HepG2 (cell line): ENCODE data around the gene EEFSEC. TPM values are rescaled to one million over a fixed set of nuclear protein-coding genes. Genes with fewer than 3 reads are reported as not detected.

Source experiments
- ATAC-seq: fragments of 200-7000 bp; cut with Tn5 transposase; 3 replicates; pipeline ENCODE4 v1.9.1; 2020; ENCODE audit warnings: mild to moderate bottlenecking, moderate library complexity
- BruUV-seq: library from RNA; stranded (reverse); fragments of 400-500 nt; replicated peaks from 2 replicates; lab custom pipeline; 2021; lab: Mats Ljungman, UMichigan
- CTCF ChIA-PET: fragments of 300-600 bp; formaldehyde crosslinking; extraction: SDS; loops from one replicate; lab custom pipeline; 2021; ENCODE audit warnings: low total read pairs, inconsistent platforms, low intra/inter-chr PET ratio; lab: Yijun Ruan, JAX
- POLR2A ChIA-PET: fragments of 350-600 bp; sonication (Branson Sonifier 250); formaldehyde crosslinking; loops from one replicate; lab custom pipeline; 2020; ENCODE audit warnings: antibody characterized with exemption, inconsistent platforms; lab: Yijun Ruan, JAX
- DNase-seq: peaks from one replicate; pipeline ENCODE4 v3.0.0-alpha.2; 2015; ENCODE audit warnings: low spot score
- FAIRE-seq: peaks from 3 replicates; lab custom pipeline; 2011; peaks lifted over from hg19 to GRCh38; lab: Jason Lieb, UNC
- H2AFZ ChIP-seq: one replicate; pipeline ENCODE4 v1.6.1; 2011; ENCODE audit warnings: low read length, inconsistent platforms
- H3K27ac ChIP-seq: fragments of 300-600 bp; 3 replicates; pipeline ENCODE4 v1.8.0; 2011; ENCODE audit warnings: mixed run types, mild to moderate bottlenecking, mixed read lengths, low read length, inconsistent platforms; ENCODE audit not compliant: insufficient read depth; ENCODE audit errors: extremely low read length
- H3K27me3 ChIP-seq, 2 experiments: fragments of 200-600 bp in 1 of 2; 2 replicates in 1 of 2; 3 replicates in 1 of 2; pipeline versions ENCODE4 v1.6.0 to v1.8.0; 2011; ENCODE audit warnings: low read length in 2 of 2, mild to moderate bottlenecking in 2 of 2, moderate library complexity in 2 of 2, inconsistent platforms in 1 of 2; ENCODE audit not compliant: insufficient read depth in 2 of 2, control insufficient read depth in 1 of 2
- H3K36me3 ChIP-seq, 2 experiments: fragments of 200-600 bp in 1 of 2; replicated peaks in 1 of 2; 2 replicates in 1 of 2; 3 replicates in 1 of 2; pipeline versions ENCODE4 v1.5.1 to v1.8.0; 2011; ENCODE audit warnings: low read length in 2 of 2, inconsistent platforms in 1 of 2; ENCODE audit not compliant: insufficient read depth in 2 of 2, control insufficient read depth in 1 of 2
- H3K4me1 ChIP-seq: 2 replicates; pipeline ENCODE4 v1.5.1; 2012; ENCODE audit warnings: low read length, inconsistent platforms; ENCODE audit not compliant: insufficient read depth
- H3K4me2 ChIP-seq: 2 replicates; pipeline ENCODE4 v1.6.0; 2011; ENCODE audit warnings: low read depth, low read length, inconsistent platforms
- H3K4me3 ChIP-seq, 3 experiments: fragments of 200-600 bp in 1 of 3; sonication (generic), shearing (Covaris generic) in 1 of 3; replicated peaks in 1 of 3; 2 replicates each; pipeline ENCODE4 v1.5.1; 2011 to 2016; ENCODE audit warnings: low read length in 3 of 3, inconsistent platforms in 2 of 3, low read depth in 2 of 3, mild to moderate bottlenecking in 2 of 3, control low read depth in 1 of 3, mixed read lengths in 1 of 3; ENCODE audit not compliant: insufficient read depth in 1 of 3
- H3K79me2 ChIP-seq: one replicate; pipeline ENCODE4 v1.6.1; 2011; ENCODE audit warnings: low read length, inconsistent platforms; ENCODE audit not compliant: insufficient read depth
- H3K9ac ChIP-seq: 2 replicates; pipeline ENCODE4 v1.6.0; 2011; ENCODE audit warnings: mild to moderate bottlenecking, low read depth, low read length, inconsistent platforms; ENCODE audit not compliant: insufficient read depth
- H3K9me3 ChIP-seq: 2 replicates; pipeline ENCODE4 v1.5.1; 2012; ENCODE audit warnings: mild to moderate bottlenecking, low read length
- H4K20me1 ChIP-seq: 2 replicates; pipeline ENCODE4 v1.6.0; 2011; ENCODE audit warnings: inconsistent platforms, mild to moderate bottlenecking, low read length, moderate library complexity; ENCODE audit not compliant: insufficient read depth
- BCL6 ChIP-seq: IDR thresholded peaks from 2 replicates; pipeline ENCODE4 v1.6.1; 2016; ENCODE audit warnings: missing genetic modification reagents, missing compliant biosample characterization
- TOPORS ChIP-seq: sonication (generic); formaldehyde crosslinking; IDR thresholded peaks from 2 replicates; pipeline ENCODE4 v1.8.0; 2023; ENCODE audit warnings: mild to moderate bottlenecking, missing genetic modification reagents
- YEATS2 ChIP-seq: sonication (generic); formaldehyde crosslinking; IDR thresholded peaks from 2 replicates; pipeline ENCODE4 v1.4.0; 2020; ENCODE audit warnings: missing genetic modification reagents, borderline replicate concordance
- ZNF251 ChIP-seq: sonication (generic); formaldehyde crosslinking; IDR thresholded peaks from 2 replicates; pipeline ENCODE4 v1.9.0; 2021; ENCODE audit warnings: mild to moderate bottlenecking, missing genetic modification reagents
- ZNF773 ChIP-seq: sonication (generic); formaldehyde crosslinking; IDR thresholded peaks from 2 replicates; pipeline ENCODE4 v1.4.0; 2020; ENCODE audit warnings: missing genetic modification reagents, borderline replicate concordance
- ZNF83 ChIP-seq: sonication (generic); formaldehyde crosslinking; IDR thresholded peaks from 2 replicates; pipeline ENCODE4 v1.4.0; 2020; ENCODE audit warnings: missing genetic modification reagents, mild to moderate bottlenecking, borderline replicate concordance
- WGBS: methylation state at CpG from one replicate; pipeline ENCODE4 v1.1.6; 2017; ENCODE audit warnings: low lambda C conversion rate; 5-methylcytosine and 5-hydroxymethylcytosine counted together
- in situ Hi-C: cut with HindIII; loops from 2 replicates; pipeline ENCODE4 v1.10.0; 2017; ENCODE audit warnings: low pct_unique_long_range_greater_than_20kb; ENCODE audit not compliant: extremely low pct_ligation_motif_present
- intact Hi-C: fragments of 100-400 bp; cut with micrococcal nuclease; formaldehyde crosslinking; loops from one replicate; pipeline ENCODE4 v1.10.0; 2022; ENCODE audit not compliant: unreplicated experiment
- polyA plus RNA-seq, 8 experiments: library from polyadenylated mRNA; depleted of rRNA in 3 of 8; stranded (reverse) in 7 of 8; unstranded in 1 of 8; fragments of >200 nt; fragmentation: Illumina TruSeq in 4 of 8; extraction: Trizol in 4 of 8; gene quantifications; 2 replicates each; pipeline versions ENCODE4 v1.2.1 to v1.2.3, GENCODE V29; 2011 to 2016; ENCODE audit warnings: low read depth in 4 of 8, missing spikeins in 1 of 8, mixed read lengths in 1 of 8; ENCODE audit not compliant: insufficient read depth in 1 of 8
- total RNA-seq, 5 experiments: library from RNA; depleted of rRNA; stranded (reverse); fragments of >200 nt; fragmentation: Illumina TruSeq; extraction: Trizol; gene quantifications; 2 replicates each; pipeline ENCODE4 v1.2.3, GENCODE V29; 2016; ENCODE audit warnings: low read depth in 1 of 5
- TF ChIP-seq, protein P1 (sequence below): sonication (generic); formaldehyde crosslinking; IDR thresholded peaks from 2 replicates; pipeline ENCODE4 v1.8.0; 2022; ENCODE audit warnings: mild to moderate bottlenecking, missing genetic modification reagents, borderline replicate concordance
- TF ChIP-seq, protein P2 (sequence below): sonication (generic); formaldehyde crosslinking; IDR thresholded peaks from 2 replicates; pipeline ENCODE4 v1.4.0; 2020; ENCODE audit warnings: missing genetic modification reagents, borderline replicate concordance
- TF ChIP-seq, protein P3 (sequence below): sonication (generic); formaldehyde crosslinking; IDR thresholded peaks from 2 replicates; pipeline ENCODE4 v1.5.0; 2020; ENCODE audit warnings: missing genetic modification reagents
- TF ChIP-seq, protein P4 (sequence below): IDR thresholded peaks from 2 replicates; pipeline ENCODE4 v1.6.1; 2012; ENCODE audit warnings: low read depth, low read length, improper control_type of control experiment
- TF ChIP-seq, protein P5 (sequence below): sonication (generic); formaldehyde crosslinking; IDR thresholded peaks from 2 replicates; pipeline ENCODE4 v1.8.1; 2023; ENCODE audit warnings: missing genetic modification reagents, mild to moderate bottlenecking, borderline replicate concordance

EEFSEC gene
- total and polyA plus RNA-seq, 2 of the 13 experiments (the other 11 are each of a cell fraction or from before 2014, with no cell fraction given), result 6.4 to 24.2 TPM

DNA sequence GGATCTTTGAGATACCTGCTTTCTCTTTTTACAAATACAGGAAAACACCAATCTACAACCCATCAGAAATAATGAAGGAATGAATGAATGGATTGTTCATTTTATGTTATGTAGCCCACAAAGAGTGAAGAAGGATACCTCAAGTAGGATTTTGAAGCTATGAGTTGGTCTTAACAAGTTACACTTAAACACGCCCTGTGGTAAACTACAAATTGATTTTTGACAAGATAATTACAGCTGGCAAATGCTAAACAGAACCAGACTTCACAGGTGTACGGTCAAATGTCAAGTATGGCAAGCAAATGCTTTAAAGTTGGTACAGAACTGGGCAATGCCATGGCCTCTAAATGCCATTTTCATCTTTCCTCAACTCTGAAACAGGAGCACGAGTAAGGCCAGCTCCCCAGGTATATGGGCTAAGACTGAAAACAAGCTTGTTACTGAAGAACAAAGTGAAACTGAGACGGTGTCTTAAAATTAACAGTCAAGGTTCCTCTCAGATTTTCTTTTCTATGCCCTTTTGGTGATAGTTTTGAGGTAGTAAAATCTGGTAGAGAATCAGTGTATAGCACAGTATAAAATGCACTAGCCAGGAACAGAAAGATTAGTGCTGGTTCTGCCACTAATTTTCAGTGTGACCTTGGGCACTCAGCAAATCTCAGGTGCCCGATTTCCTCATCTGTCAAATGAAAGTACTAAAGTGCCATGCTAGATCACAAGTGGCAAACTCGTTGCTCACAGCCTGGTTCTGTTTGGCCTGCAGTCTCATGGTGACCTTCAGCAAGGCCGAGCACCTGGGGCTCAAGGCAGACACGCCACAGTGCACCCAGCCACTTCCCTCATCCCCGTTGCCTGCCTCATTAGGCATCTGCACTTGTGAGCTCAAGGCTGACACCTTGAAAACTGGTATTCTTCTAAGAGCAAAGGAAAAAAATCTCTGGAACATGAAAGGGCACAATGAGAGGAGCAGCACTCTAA lies 39.2 kb upstream of the EEFSEC start (continued):
- TF ChIP-seq YEATS2 (CRISPR knock-in tag), result no peak
- TF ChIP-seq, protein P1, sequence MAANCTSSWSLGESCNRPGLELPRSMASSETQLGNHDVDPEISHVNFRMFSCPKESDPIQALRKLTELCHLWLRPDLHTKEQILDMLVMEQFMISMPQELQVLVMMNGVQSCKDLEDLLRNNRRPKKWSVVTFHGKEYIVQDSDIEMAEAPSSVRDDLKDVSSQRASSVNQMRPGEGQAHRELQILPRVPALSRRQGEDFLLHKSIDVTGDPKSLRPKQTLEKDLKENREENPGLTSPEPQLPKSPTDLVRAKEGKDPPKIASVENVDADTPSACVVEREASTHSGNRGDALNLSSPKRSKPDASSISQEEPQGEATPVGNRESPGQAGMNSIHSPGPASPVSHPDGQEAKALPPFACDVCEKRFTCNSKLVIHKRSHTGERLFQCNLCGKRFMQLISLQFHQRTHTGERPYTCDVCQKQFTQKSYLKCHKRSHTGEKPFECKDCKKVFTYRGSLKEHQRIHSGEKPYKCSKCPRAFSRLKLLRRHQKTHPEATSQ (CRISPR knock-in tag), result no peak
- TF ChIP-seq, protein P2, sequence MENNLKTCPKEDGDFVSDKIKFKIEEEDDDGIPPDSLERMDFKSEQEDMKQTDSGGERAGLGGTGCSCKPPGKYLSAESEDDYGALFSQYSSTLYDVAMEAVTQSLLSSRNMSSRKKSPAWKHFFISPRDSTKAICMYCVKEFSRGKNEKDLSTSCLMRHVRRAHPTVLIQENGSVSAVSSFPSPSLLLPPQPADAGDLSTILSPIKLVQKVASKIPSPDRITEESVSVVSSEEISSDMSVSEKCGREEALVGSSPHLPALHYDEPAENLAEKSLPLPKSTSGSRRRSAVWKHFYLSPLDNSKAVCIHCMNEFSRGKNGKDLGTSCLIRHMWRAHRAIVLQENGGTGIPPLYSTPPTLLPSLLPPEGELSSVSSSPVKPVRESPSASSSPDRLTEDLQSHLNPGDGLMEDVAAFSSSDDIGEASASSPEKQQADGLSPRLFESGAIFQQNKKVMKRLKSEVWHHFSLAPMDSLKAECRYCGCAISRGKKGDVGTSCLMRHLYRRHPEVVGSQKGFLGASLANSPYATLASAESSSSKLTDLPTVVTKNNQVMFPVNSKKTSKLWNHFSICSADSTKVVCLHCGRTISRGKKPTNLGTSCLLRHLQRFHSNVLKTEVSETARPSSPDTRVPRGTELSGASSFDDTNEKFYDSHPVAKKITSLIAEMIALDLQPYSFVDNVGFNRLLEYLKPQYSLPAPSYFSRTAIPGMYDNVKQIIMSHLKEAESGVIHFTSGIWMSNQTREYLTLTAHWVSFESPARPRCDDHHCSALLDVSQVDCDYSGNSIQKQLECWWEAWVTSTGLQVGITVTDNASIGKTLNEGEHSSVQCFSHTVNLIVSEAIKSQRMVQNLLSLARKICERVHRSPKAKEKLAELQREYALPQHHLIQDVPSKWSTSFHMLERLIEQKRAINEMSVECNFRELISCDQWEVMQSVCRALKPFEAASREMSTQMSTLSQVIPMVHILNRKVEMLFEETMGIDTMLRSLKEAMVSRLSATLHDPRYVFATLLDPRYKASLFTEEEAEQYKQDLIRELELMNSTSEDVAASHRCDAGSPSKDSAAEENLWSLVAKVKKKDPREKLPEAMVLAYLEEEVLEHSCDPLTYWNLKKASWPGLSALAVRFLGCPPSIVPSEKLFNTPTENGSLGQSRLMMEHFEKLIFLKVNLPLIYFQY (CRISPR knock-in tag), result no peak

DNA sequence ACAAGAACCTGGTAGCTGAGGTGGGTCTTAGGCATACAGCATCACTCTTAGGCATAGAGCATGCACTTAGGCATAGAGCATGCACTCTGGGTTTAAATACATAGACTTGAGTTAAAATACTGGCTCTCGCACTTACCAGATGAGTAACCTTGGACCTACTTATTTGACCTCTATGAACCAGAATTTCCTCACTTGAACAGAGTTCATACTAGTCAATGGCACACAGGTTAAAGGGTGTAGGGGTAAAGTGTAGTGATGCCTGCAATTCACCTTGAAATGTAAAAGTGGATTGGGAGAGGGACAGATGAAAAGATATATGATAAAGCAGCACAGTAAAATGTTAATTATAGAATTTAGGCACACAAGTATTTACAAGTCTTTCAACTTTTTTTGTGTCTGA lies 31.3 kb upstream of the EEFSEC start:
- ATAC-seq (no peak), DNase-seq (no peak), FAIRE-seq (no peak)
- POLR2A ChIA-PET, result interaction anchor here (2.7 to 3.3 kb wide), 2 partner anchors 23 to 31 kb away, joined by 27 to 41 read pairs; partner anchors contain the start of gene EEFSEC
- intact Hi-C loops, result no loop called here
- peak overlapping the region in 1 of 3 experiments; percentile 97; a peak in 1 of 6 replicates for H3K4me3 ChIP-seq
- no peaks in the 10 kb centered on the region for H4K20me1 ChIP-seq
- in situ Hi-C loops, result no loop called here
- H3K27me3 ChIP-seq, result no peaks in the 10 kb centered on the region
- BruUV-seq, result no TSS peak
- WGBS, result 89% methylated on average over 1 of the region's 1 CpG
- H3K4me1 ChIP-seq, result peaks cover 31% of the 10 kb centered on the region
- H2AFZ ChIP-seq, result no peak overlapping the region
- CTCF ChIA-PET, result no interaction called here
- H3K4me2 ChIP-seq, result peak overlapping the region; percentile 80
- peaks cover 19% of the 10 kb centered on the region for H3K79me2 ChIP-seq
- H3K9me3 ChIP-seq, result no peaks in the 10 kb centered on the region
- no peak overlapping the region for H3K27ac ChIP-seq
- peaks cover 2 to 3% of the 10 kb centered on the region in 2 experiments; a peak in 1 of 5 replicates for H3K36me3 ChIP-seq
- H3K9ac ChIP-seq, result peak overlapping the region; percentile 87; the same call in 1 of the 2 replicates
- TF ChIP-seq TOPORS (CRISPR knock-in tag), result no peak
- TF ChIP-seq ZNF773 (CRISPR knock-in tag), result no peak
- TF ChIP-seq, protein P3, sequence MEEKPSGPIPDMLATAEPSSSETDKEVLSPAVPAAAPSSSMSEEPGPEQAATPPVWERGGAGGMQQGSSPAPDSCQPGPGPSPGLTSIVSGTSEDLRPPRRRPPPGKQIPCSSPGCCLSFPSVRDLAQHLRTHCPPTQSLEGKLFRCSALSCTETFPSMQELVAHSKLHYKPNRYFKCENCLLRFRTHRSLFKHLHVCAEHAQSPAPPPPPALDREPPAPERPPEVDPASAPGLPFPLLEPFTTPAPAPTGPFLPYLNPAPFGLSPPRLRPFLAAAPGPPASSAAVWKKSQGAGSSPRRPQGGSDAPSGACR (CRISPR knock-in tag), result no peak
- TF ChIP-seq, protein P4, sequence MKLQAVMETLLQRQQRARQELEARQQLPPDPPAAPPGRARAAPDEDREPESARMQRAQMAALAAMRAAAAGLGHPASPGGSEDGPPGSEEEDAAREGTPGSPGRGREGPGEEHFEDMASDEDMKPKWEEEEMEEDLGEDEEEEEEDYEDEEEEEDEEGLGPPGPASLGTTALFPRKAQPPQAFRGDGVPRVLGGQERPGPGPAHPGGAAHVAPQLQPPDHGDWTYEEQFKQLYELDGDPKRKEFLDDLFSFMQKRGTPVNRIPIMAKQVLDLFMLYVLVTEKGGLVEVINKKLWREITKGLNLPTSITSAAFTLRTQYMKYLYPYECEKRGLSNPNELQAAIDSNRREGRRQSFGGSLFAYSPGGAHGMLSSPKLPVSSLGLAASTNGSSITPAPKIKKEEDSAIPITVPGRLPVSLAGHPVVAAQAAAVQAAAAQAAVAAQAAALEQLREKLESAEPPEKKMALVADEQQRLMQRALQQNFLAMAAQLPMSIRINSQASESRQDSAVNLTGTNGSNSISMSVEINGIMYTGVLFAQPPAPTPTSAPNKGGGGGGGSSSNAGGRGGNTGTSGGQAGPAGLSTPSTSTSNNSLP, result no peak
- TF ChIP-seq ZNF251 (CRISPR knock-in tag), result no peak
- no peak for TF ChIP-seq BCL6 (CRISPR knock-in tag)
- TF ChIP-seq YEATS2 (CRISPR knock-in tag), result no peak
- TF ChIP-seq, protein P5, sequence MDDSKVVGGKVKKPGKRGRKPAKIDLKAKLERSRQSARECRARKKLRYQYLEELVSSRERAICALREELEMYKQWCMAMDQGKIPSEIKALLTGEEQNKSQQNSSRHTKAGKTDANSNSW (CRISPR knock-in tag), result no peak
- TF ChIP-seq ZNF83 (CRISPR knock-in tag), result no peak
